A673 (cell line): ENCODE results near the gene HYAL2. TPM values are rescaled to one million over a fixed set of nuclear protein-coding genes. Genes with fewer than 3 reads are reported as not detected.

Experiments
- BruUV-seq: library from RNA; stranded (reverse); fragments of 400-500 nt; replicated peaks from 2 replicates; lab custom pipeline; 2021; lab: Mats Ljungman, UMichigan
- CTCF ChIA-PET: fragments of 300-600 bp; sonication (Branson Sonifier 250); formaldehyde crosslinking; loops from one replicate; lab custom pipeline; 2022; ENCODE audit warnings: antibody characterized with exemption; lab: Charles Lee
- POLR2A ChIA-PET: fragments of 300-600 bp; sonication (Branson Sonifier 250); formaldehyde crosslinking; loops from one replicate; lab custom pipeline; 2022; ENCODE audit warnings: antibody characterized with exemption; ENCODE audit not compliant: low non-redundant PET; lab: Charles Lee
- DNase-seq: peaks from one replicate; pipeline ENCODE4 v3.0.0-alpha.2; 2015; ENCODE audit warnings: low spot score
- H3K27ac ChIP-seq: fragments of 200-600 bp; sonication (generic); 2 replicates; pipeline ENCODE4 v1.5.1; 2016; ENCODE audit warnings: mixed run types, low read depth, mild to moderate bottlenecking, mixed read lengths, antibody characterized with exemption, low read length; ENCODE audit not compliant: poor library complexity, severe bottlenecking
- H3K27me3 ChIP-seq: fragments of 200-600 bp; sonication (generic); replicated peaks from 2 replicates; pipeline ENCODE4 v1.6.1; 2017; ENCODE audit warnings: mixed run types, low read depth, mild to moderate bottlenecking, mixed read lengths, antibody characterized with exemption, low read length; ENCODE audit not compliant: insufficient read depth, poor library complexity
- H3K36me3 ChIP-seq: fragments of 200-600 bp; sonication (generic); 2 replicates; pipeline ENCODE4 v1.6.1; 2016; ENCODE audit warnings: mixed run types, mild to moderate bottlenecking, mixed read lengths, antibody characterized with exemption, low read length; ENCODE audit not compliant: insufficient read depth, poor library complexity, severe bottlenecking
- H3K4me1 ChIP-seq: fragments of 200-600 bp; sonication (generic); 2 replicates; pipeline ENCODE4 v1.6.1; 2017; ENCODE audit warnings: mixed run types, mild to moderate bottlenecking, mixed read lengths, antibody characterized with exemption, low read length; ENCODE audit not compliant: insufficient read depth, poor library complexity, severe bottlenecking
- H3K4me3 ChIP-seq: fragments of 200-600 bp; sonication (generic); 2 replicates; pipeline ENCODE4 v1.5.1; 2016; ENCODE audit warnings: low read depth, mixed run types, mild to moderate bottlenecking, mixed read lengths, low read length; ENCODE audit not compliant: poor library complexity, severe bottlenecking
- H3K9me3 ChIP-seq: fragments of 200-600 bp; sonication (generic); 2 replicates; pipeline ENCODE4 v1.6.1; 2016; ENCODE audit warnings: mixed run types, low read depth, mild to moderate bottlenecking, mixed read lengths, antibody characterized with exemption, low read length; ENCODE audit not compliant: poor library complexity, severe bottlenecking
- EZH2 ChIP-seq: fragments of 200-600 bp; sonication (generic); IDR thresholded peaks from 2 replicates; pipeline ENCODE4 v1.6.1; 2017; ENCODE audit warnings: borderline replicate concordance, low read depth, mild to moderate bottlenecking, mixed read lengths, antibody characterized with exemption, low read length; ENCODE audit not compliant: poor library complexity, severe bottlenecking
- intact Hi-C: fragments of 100-400 bp; cut with micrococcal nuclease; formaldehyde crosslinking; loops from one replicate; pipeline ENCODE4 v1.10.0; 2022; ENCODE audit not compliant: unreplicated experiment
- total RNA-seq: library from RNA; stranded (reverse); gene quantifications from 2 replicates; pipeline ENCODE4 v1.2.3, GENCODE V29; 2021
- TF ChIP-seq, protein P1 (sequence below): fragments of 300-800, 200-600 bp; sonication (generic); conservative IDR thresholded peaks from 2 replicates; pipeline ENCODE4 v1.5.1; 2017; ENCODE audit warnings: low read depth, mild to moderate bottlenecking, antibody characterized with exemption, low read length, moderate library complexity, mixed read lengths

Gene HYAL2
- total RNA-seq, 1 experiment from 2014 or later = 18.1 TPM

- no peak for TF ChIP-seq EZH2
- TF ChIP-seq, protein P1, sequence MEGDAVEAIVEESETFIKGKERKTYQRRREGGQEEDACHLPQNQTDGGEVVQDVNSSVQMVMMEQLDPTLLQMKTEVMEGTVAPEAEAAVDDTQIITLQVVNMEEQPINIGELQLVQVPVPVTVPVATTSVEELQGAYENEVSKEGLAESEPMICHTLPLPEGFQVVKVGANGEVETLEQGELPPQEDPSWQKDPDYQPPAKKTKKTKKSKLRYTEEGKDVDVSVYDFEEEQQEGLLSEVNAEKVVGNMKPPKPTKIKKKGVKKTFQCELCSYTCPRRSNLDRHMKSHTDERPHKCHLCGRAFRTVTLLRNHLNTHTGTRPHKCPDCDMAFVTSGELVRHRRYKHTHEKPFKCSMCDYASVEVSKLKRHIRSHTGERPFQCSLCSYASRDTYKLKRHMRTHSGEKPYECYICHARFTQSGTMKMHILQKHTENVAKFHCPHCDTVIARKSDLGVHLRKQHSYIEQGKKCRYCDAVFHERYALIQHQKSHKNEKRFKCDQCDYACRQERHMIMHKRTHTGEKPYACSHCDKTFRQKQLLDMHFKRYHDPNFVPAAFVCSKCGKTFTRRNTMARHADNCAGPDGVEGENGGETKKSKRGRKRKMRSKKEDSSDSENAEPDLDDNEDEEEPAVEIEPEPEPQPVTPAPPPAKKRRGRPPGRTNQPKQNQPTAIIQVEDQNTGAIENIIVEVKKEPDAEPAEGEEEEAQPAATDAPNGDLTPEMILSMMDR = no peak
- Histone ChIP-seq H3K4me3 (peak overlapping the region; percentile 72), H3K36me3 (peaks cover 3% of the 10 kb centered on the region), H3K27ac (peak overlapping the region; percentile 76), H3K9me3 (no peaks in the 10 kb centered on the region), H3K4me1 (no peaks in the 10 kb centered on the region), H3K27me3 (no peaks in the 10 kb centered on the region)
- DNase-seq = no peak
- POLR2A ChIA-PET = no interaction called here
- CTCF ChIA-PET = no interaction called here
- no TSS peak for BruUV-seq
- intact Hi-C loops = no loop called here
Measured at GRCh38 chr3:50358355-50358910, 35.9 kb upstream of the HYAL2 start.

DNA sequence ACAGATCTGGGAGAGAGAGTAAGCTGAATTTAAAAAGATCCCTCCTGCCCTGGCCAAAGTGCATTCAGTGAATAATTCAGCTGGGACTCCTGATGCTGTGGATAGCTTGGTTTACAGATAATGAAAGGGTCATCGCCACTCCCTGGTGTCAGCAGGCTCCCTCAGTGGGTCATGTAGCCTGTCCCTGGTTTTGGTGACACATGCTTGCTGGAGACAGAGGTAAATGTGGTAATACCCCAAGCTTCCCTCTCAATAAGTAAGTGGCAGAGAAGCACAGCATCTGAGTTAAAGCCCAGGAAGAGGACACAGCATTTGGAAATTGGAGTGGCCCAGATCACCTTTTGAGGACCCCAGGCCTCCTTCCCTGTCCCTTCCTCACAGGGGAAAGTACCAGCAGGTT lies 34.9 kb upstream of the HYAL2 start:
- H3K9me3 ChIP-seq = no peaks in the 10 kb centered on the region
- H3K36me3 ChIP-seq = peaks cover 3% of the 10 kb centered on the region
- TF ChIP-seq, protein P1 = no peak
- TF ChIP-seq EZH2 = no peak
- CTCF ChIA-PET = no interaction called here
- POLR2A ChIA-PET = no interaction called here
- no TSS peak for BruUV-seq
- intact Hi-C loops = no loop called here
- no peaks in the 10 kb centered on the region for H3K4me1 ChIP-seq
- no peak overlapping the region for H3K27ac ChIP-seq
- H3K27me3 ChIP-seq = no peaks in the 10 kb centered on the region
- DNase-seq = no peak
- peak overlapping the region; percentile 72 for H3K4me3 ChIP-seq

DNA sequence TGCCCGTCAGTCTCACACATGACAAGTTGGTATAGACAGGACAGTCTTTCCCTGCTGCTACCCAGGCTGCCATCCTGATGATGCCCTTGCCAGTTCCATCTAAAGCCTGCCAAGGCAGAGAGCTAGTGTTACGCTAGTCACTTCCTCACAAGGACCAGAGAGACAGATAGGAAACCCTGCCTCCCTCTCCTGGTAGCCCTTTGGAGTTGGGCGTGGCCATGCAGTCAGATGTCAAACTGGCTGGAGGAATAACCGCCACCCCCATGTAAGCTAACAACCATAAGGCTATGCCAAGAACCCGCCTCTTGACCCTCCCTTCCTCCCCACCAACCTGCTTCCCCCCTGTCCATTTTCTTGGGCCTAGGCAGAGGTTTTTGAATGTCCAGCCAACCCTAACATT lies 34.0 kb upstream of the HYAL2 start:
- H3K4me1 ChIP-seq = no peaks in the 10 kb centered on the region
- CTCF ChIA-PET = interaction anchor here (0.6 kb wide), 1 partner anchor 178 kb away, joined by 7 read pairs; no protein-coding TSS in a partner anchor
- no TSS peak for BruUV-seq
- H3K36me3 ChIP-seq = peaks cover 3% of the 10 kb centered on the region
- H3K27ac ChIP-seq = no peak overlapping the region
- no peaks in the 10 kb centered on the region for H3K27me3 ChIP-seq
- POLR2A ChIA-PET = no interaction called here
- no peak for DNase-seq
- H3K9me3 ChIP-seq = no peaks in the 10 kb centered on the region
- intact Hi-C loops = no loop called here
- no peak for TF ChIP-seq EZH2
- TF ChIP-seq, protein P1 = no peak
- H3K4me3 ChIP-seq = no peak overlapping the region
